K562 (cell line): ENCODE measurements around the gene TXLNB. TPM values are rescaled to one million over a fixed set of nuclear protein-coding genes. Genes with fewer than 3 reads are reported as not detected.

Experiments
- ATAC-seq: fragments of 200-7000 bp; cut with Tn5 transposase; 3 replicates; pipeline ENCODE4 v1.9.1; 2020; ENCODE audit warnings: moderate library complexity
- BruUV-seq: library from RNA; stranded (reverse); fragments of 400-500 nt; replicated peaks from 2 replicates; lab custom pipeline; 2021; lab: Mats Ljungman, UMichigan
- CTCF ChIA-PET: fragments of 300-600 bp; formaldehyde crosslinking; extraction: SDS; loops from one replicate; lab custom pipeline; 2021; ENCODE audit warnings: low intra/inter-chr PET ratio; lab: Yijun Ruan, JAX
- POLR2A ChIA-PET: fragments of 300-600, 350-650 bp; sonication (Branson Sonifier 250); formaldehyde crosslinking; extraction: SDS; loops from one replicate; lab custom pipeline; 2021; ENCODE audit warnings: antibody characterized with exemption, inconsistent platforms; lab: Yijun Ruan, JAX
- DNase-seq, 4 experiments: peaks; one replicate each; pipeline versions ENCODE4 v3.0.0 to v3.0.0-alpha.2; 2011 to 2018; ENCODE audit warnings: low spot score in 3 of 4, mixed read lengths in 3 of 4; ENCODE audit errors: extremely low read depth in 1 of 4
- FAIRE-seq: peaks from 2 replicates; lab custom pipeline; 2011; peaks lifted over from hg19 to GRCh38; lab: Jason Lieb, UNC
- H2AFZ ChIP-seq: 2 replicates; pipeline ENCODE4 v1.6.0; 2011; ENCODE audit warnings: low read depth, low read length, control low read depth, inconsistent platforms
- H3K27ac ChIP-seq: fragments of 200-600 bp; 3 replicates; pipeline ENCODE4 v1.8.0; 2011; ENCODE audit warnings: low read depth, mild to moderate bottlenecking, control low read depth, inconsistent platforms, low read length, moderate library complexity, mixed read lengths; ENCODE audit errors: extremely low read depth
- H3K27me3 ChIP-seq, 2 experiments: fragments of 300-600 bp in 1 of 2; 2 replicates in 1 of 2; 3 replicates in 1 of 2; pipeline versions ENCODE4 v1.6.0 to v1.8.0; 2011; ENCODE audit warnings: inconsistent platforms in 2 of 2, low read length in 2 of 2, mild to moderate bottlenecking in 1 of 2, mixed read lengths in 1 of 2, moderate library complexity in 1 of 2; ENCODE audit not compliant: control insufficient read depth in 2 of 2, insufficient read depth in 2 of 2
- H3K36me3 ChIP-seq: fragments of 300-600 bp; 3 replicates; pipeline ENCODE4 v1.8.0; 2011; ENCODE audit warnings: mild to moderate bottlenecking, low read length, inconsistent platforms; ENCODE audit not compliant: control insufficient read depth, insufficient read depth
- H3K4me1 ChIP-seq, 2 experiments: fragments of 200-600 bp in 1 of 2; replicated peaks in 1 of 2; 2 replicates in 1 of 2; 3 replicates in 1 of 2; pipeline versions ENCODE4 v1.5.1 to v1.8.0; 2011; ENCODE audit warnings: inconsistent platforms in 2 of 2, low read length in 2 of 2, mild to moderate bottlenecking in 1 of 2, mixed read lengths in 1 of 2, moderate library complexity in 1 of 2; ENCODE audit not compliant: control insufficient read depth in 2 of 2, insufficient read depth in 2 of 2
- H3K4me2 ChIP-seq: 2 replicates; pipeline ENCODE4 v1.6.1; 2011; ENCODE audit warnings: low read length, control low read depth, inconsistent platforms, mixed read lengths; ENCODE audit not compliant: insufficient read depth
- H3K4me3 ChIP-seq: fragments of 200-600 bp; sonication (generic), shearing (Covaris generic); 2 replicates; pipeline ENCODE4 v1.5.1; 2016; ENCODE audit warnings: control low read depth, inconsistent platforms
- H3K79me2 ChIP-seq: fragments of 200-600 bp; 3 replicates; pipeline ENCODE4 v1.8.0; 2011; ENCODE audit warnings: low read length, inconsistent platforms; ENCODE audit not compliant: control insufficient read depth, insufficient read depth
- H3K9ac ChIP-seq, 2 experiments: 2 replicates each; pipeline versions ENCODE4 v1.6.0 to v1.6.1; 2011; ENCODE audit warnings: low read depth in 2 of 2, low read length in 2 of 2, control low read depth in 1 of 2, inconsistent platforms in 1 of 2, mild to moderate bottlenecking in 1 of 2, mixed read lengths in 1 of 2; ENCODE audit not compliant: insufficient read depth in 1 of 2
- H3K9me1 ChIP-seq: one replicate; pipeline ENCODE4 v1.6.0; 2011; ENCODE audit warnings: inconsistent platforms, mild to moderate bottlenecking, low read length, moderate library complexity; ENCODE audit not compliant: control insufficient read depth, insufficient read depth
- H3K9me3 ChIP-seq: replicated peaks from 2 replicates; pipeline ENCODE4 v1.5.1; 2011; ENCODE audit warnings: low read depth, low read length, inconsistent platforms; ENCODE audit not compliant: control insufficient read depth, insufficient read depth
- H4K20me1 ChIP-seq: replicated peaks from 2 replicates; pipeline ENCODE4 v1.6.1; 2011; ENCODE audit warnings: low read length, inconsistent platforms, mixed read lengths; ENCODE audit not compliant: control insufficient read depth, insufficient read depth
- ATF3 ChIP-seq, 2 experiments: fragments of 450-650 bp in 1 of 2; sonication (generic) in 1 of 2; formaldehyde crosslinking in 1 of 2; IDR thresholded peaks in 1 of 2; conservative IDR thresholded peaks in 1 of 2; 2 replicates each; pipeline versions ENCODE4 v1.6.1 to v1.8.1; 2016 to 2023; ENCODE audit warnings: mild to moderate bottlenecking in 2 of 2, moderate library complexity in 2 of 2, inconsistent platforms in 1 of 2, missing genetic modification reagents in 1 of 2
- CEBPG ChIP-seq, 3 experiments: fragments of 200-800 bp in 1 of 3; sonication (Bioruptor generic) in 1 of 3; sonication (generic) in 1 of 3; formaldehyde crosslinking in 1 of 3; IDR thresholded peaks in 2 of 3; conservative IDR thresholded peaks in 1 of 3; 2 replicates each; pipeline versions ENCODE4 v1.6.1 to v1.8.0; 2016 to 2022; ENCODE audit warnings: missing compliant biosample characterization in 2 of 3, missing genetic modification characterization in 2 of 3, mild to moderate bottlenecking in 1 of 3, missing genetic modification reagents in 1 of 3
- ZBTB26 ChIP-seq: fragments of 450-650 bp; formaldehyde crosslinking; IDR thresholded peaks from 2 replicates; pipeline ENCODE4 v1.4.0; 2022; ENCODE audit warnings: missing genetic modification characterization
- ZNF395 ChIP-seq: fragments of 200-800 bp; sonication (Bioruptor generic); IDR thresholded peaks from 2 replicates; pipeline ENCODE4 v1.6.1; 2017; ENCODE audit warnings: missing genetic modification characterization, missing compliant biosample characterization
- WGBS: fragments of 100-300 bp; shearing (Covaris generic); methylation state at CpG from one replicate; pipeline ENCODE4 v1.1.6; 2016; ENCODE audit warnings: low coverage, mixed read lengths; ENCODE audit not compliant: insufficient coverage; ENCODE audit errors: missing lambda C conversion rate; 5-methylcytosine and 5-hydroxymethylcytosine counted together
- in situ Hi-C: fragments of 300-500 bp; cut with MboI; formaldehyde crosslinking; loops from 4 replicates; pipeline ENCODE4 v1.15.0; 2018; ENCODE audit warnings: inconsistent platforms, mixed read lengths
- intact Hi-C: fragments of 100-400 bp; cut with micrococcal nuclease; formaldehyde crosslinking; loops from 2 replicates; pipeline ENCODE4 v1.14.2; 2022
- polyA plus RNA-seq, 8 experiments: library from polyadenylated mRNA; depleted of rRNA in 4 of 8; stranded (reverse) in 5 of 8; unstranded in 3 of 8; fragments of >200 nt; fragmentation: Nextera tagmentation in 2 of 8; fragmentation: Illumina TruSeq in 1 of 8; extraction: Ambion mirVana in 2 of 8; extraction: Trizol in 1 of 8; gene quantifications; 2 replicates each; pipeline versions ENCODE4 v1.2.1 to v1.2.3, GENCODE V29; 2011 to 2014; ENCODE audit warnings: inconsistent platforms in 1 of 8, missing spikeins in 1 of 8
- total RNA-seq, 7 experiments: library from RNA; depleted of rRNA in 6 of 7; stranded (reverse); fragments of >200 nt in 6 of 7; fragmentation: Illumina TruSeq in 2 of 7; extraction: Trizol in 2 of 7; gene quantifications; 2 replicates each; pipeline versions ENCODE4 v1.2.1 to v1.2.3, GENCODE V29; 2011 to 2021; ENCODE audit warnings: low replicate concordance in 1 of 7

The TXLNB gene
- total and polyA plus RNA-seq, 9 of the 15 experiments (the other 6 are each of a cell fraction or from before 2014, with no cell fraction given), result not detected

- Histone ChIP-seq H3K4me1 (no peaks in the 10 kb centered on the region), H3K27ac (no peak overlapping the region), H3K9ac (no peak overlapping the region), H4K20me1 (no peaks in the 10 kb centered on the region), H3K79me2 (no peaks in the 10 kb centered on the region), H3K4me2 (no peak overlapping the region), H3K4me3 (no peak overlapping the region), H3K27me3 (peaks cover 5 to 24% of the 10 kb centered on the region in 2 experiments), H2AFZ (no peak overlapping the region), H3K9me3 (no peaks in the 10 kb centered on the region), H3K9me1 (no peaks in the 10 kb centered on the region), H3K36me3 (no peaks in the 10 kb centered on the region)
- ATAC-seq (no peak), DNase-seq (no peak), FAIRE-seq (no peak)
- ChIA-PET CTCF (no interaction called here), POLR2A (interaction anchor here (0.7 kb wide), 1 partner anchor 11 kb away, joined by 4 read pairs; no protein-coding TSS in a partner anchor)
- WGBS, result 6% methylated on average over 5 of the region's 5 CpGs
- no TSS peak for BruUV-seq
- no peak for TF ChIP-seq ZBTB26
- TF ChIP-seq, all 486 proteins: peak for 0
- intact Hi-C loops, result no loop called here
- in situ Hi-C loops, result no loop called here
Measured at GRCh38 chr6:139335447-139336210, 43.8 kb upstream of the TXLNB start.

- 5% methylated on average over 5 of the region's 5 CpGs for WGBS
- Histone ChIP-seq H3K4me1 (no peaks in the 10 kb centered on the region), H3K9me3 (no peaks in the 10 kb centered on the region), H3K36me3 (no peaks in the 10 kb centered on the region), H3K79me2 (no peaks in the 10 kb centered on the region), H3K9me1 (no peaks in the 10 kb centered on the region), H2AFZ (no peak overlapping the region), H3K27me3 (peaks cover 7 to 21% of the 10 kb centered on the region in 2 experiments), H3K27ac (no peak overlapping the region), H3K4me3 (no peak overlapping the region), H3K9ac (no peak overlapping the region), H3K4me2 (no peak overlapping the region), H4K20me1 (no peaks in the 10 kb centered on the region)
- TF ChIP-seq ZNF395 (CRISPR knock-in tag) (no peak), CEBPG (CRISPR knock-in tag; IDR thresholded peaks at IDR 0.05) (no peak), CEBPG (tag; conservative IDR thresholded peaks at IDR 0.05 in 1 of 2, IDR thresholded peaks at IDR 0.05 in 1 of 2) (peak in 1 of 2 experiments; percentile 54; a peak in 1 of 4 replicates), ATF3 (IDR thresholded peaks at IDR 0.05) (peak; percentile 59), ATF3 (CRISPR knock-in tag; conservative IDR thresholded peaks at IDR 0.05) (no peak)
- ChIA-PET POLR2A (interaction anchor here (0.7 kb wide), 1 partner anchor 10 kb away, joined by 4 read pairs; no protein-coding TSS in a partner anchor), CTCF (no interaction called here)
- no peak for ATAC-seq
- BruUV-seq, result no TSS peak
- intact Hi-C loops (no loop called here), in situ Hi-C loops (no loop called here)
- no peak for FAIRE-seq
- DNase-seq, result no peak
Measured at GRCh38 chr6:139334806-139335446, 43.1 kb upstream of the TXLNB start.
